ENCODE measurements around the gene OGFR.

Gene OGFR

GRCh38 chr20:62838128-62838891 lies 33.7 kb downstream of the OGFR start:
- no peak for TF ChIP-seq CTCF (conservative IDR thresholded peaks at IDR 0.05)
- H3K27ac ChIP-seq = peak overlapping the region; percentile 72

GRCh38 chr20:62839261-62839660 lies 34.6 kb downstream of the OGFR start:
- TF ChIP-seq CTCF (conservative IDR thresholded peaks at IDR 0.05) = no peak
- peak overlapping the region; percentile 72; the same call in 1 of the 2 replicates for H3K27ac ChIP-seq

GRCh38 chr20:62839816-62840215 lies 35.2 kb downstream of the OGFR start:
- TF ChIP-seq CTCF (conservative IDR thresholded peaks at IDR 0.05) = no peak
- H3K27ac ChIP-seq = no peak overlapping the region

GRCh38 chr20:62840244-62841197 lies 35.9 kb downstream of the OGFR start:
- TF ChIP-seq CTCF (conservative IDR thresholded peaks at IDR 0.05) = no peak
- peak overlapping the region; percentile 46 for H3K27ac ChIP-seq

- no peak overlapping the region for H3K27ac ChIP-seq
Measured at GRCh38 chr20:62841705-62842212, 37.1 kb downstream of the OGFR start.

GRCh38 chr20:62843656-62844055 lies 39.0 kb downstream of the OGFR start:
- no peak for TF ChIP-seq CTCF (conservative IDR thresholded peaks at IDR 0.05)
- no peak overlapping the region for H3K27ac ChIP-seq

More at GRCh38 chr20:62841705-62842212, 37.1 kb downstream of the OGFR start:
- no peak for TF ChIP-seq CTCF (conservative IDR thresholded peaks at IDR 0.05)

- no peak for TF ChIP-seq CTCF (conservative IDR thresholded peaks at IDR 0.05)
- H3K27ac ChIP-seq = no peak overlapping the region
Measured at GRCh38 chr20:62844182-62844581, 39.5 kb downstream of the OGFR start.

All from VCaP (cell line).